GM21737 (cell line): ENCODE measurements around the gene SBNO1.
"Not testable (repeated sequence)": the region's sequence is repeated elsewhere in the genome, so short reads cannot be mapped to it uniquely, and the experiment has no call there.

Experiments
- ATAC-seq: cut with Tn5 transposase; IDR thresholded peaks from one replicate; pipeline ENCODE4 v1.9.1; 2021; ENCODE audit warnings: mild to moderate bottlenecking, moderate library complexity; ENCODE audit not compliant: unreplicated experiment

Gene SBNO1

DNA sequence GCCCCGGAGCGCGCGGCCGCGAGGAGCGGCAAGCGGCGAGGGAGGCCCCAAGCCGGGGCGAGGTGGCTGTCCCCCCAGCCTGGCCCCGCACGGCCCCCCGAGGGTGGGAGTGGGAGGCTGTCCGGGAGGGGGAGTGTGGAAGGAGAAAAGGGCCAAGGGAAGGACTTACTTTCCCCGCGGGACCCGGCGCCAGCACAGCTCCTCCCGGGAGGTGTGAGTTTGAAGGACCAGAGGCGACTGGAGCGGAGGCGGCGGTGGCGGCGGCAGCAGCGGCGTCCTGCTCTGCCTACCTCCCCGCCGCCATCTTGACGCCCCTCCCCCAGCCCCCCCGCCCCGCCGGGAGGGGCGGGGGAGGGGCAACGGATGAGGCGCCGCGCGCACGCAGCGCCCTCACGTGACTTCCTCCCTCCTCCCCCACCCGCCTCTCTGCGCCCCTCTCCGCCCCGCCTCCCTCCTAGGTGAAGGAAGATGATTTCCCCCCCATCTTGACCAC, at the start of gene SBNO1:
TSS of gene SBNO1 (minus strand) at position 316 of the 493 bp plus-strand sequence. CDS start 14,406 bp downstream, outside the sequence.
- ATAC-seq: peak; percentile 37

GRCh38 chr12:123410041-123410412, 45.4 kb upstream of the SBNO1 start:
- ATAC-seq: no peak

GRCh38 chr12:123409284-123410040, 44.8 kb upstream of the SBNO1 start:
- not testable (repeated sequence) for ATAC-seq

DNA sequence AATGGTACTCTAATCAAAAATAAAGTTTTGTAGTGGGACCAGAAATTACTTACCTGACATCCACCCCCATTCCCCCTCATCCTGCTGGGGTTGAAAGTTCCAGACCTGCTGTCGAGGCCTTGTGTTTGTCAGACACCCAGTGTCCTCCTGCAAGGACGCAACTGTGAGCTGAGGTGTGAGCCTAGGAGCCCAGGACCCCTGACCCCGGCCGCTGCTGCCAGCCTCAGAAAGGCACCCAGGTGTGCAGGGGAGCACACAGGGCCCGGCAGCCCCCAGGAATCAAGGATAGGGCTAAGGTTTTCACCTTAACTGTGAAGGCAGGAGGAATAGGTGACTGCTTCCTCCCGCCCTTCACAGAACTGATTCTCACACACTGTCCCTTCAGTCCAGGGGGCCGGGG, 44.0 kb upstream of the SBNO1 start:
- ATAC-seq: not testable (repeated sequence)

GRCh38 chr12:123407934-123408333, 43.3 kb upstream of the SBNO1 start:
- ATAC-seq: not testable (repeated sequence)

DNA sequence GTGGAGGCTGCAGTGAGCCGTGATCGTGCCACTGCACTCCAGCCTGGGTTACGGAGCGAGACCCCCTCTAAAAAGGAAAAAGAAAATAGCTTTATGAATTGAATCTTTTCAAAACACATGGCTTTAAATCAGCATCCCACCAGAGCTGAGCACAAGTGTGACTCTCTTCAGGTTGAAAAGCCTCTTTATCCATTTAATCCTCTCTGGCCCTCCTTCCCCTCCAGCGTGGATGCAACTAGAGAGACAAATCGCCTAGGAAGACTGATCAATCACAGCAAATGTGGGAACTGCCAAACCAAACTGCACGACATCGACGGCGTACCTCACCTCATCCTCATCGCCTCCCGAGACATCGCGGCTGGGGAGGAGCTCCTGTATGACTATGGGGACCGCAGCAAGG, 42.6 kb upstream of the SBNO1 start:
- ATAC-seq: not testable (repeated sequence)

- no peak for ATAC-seq
Measured at GRCh38 chr12:123404581-123404980, 39.9 kb upstream of the SBNO1 start.

DNA sequence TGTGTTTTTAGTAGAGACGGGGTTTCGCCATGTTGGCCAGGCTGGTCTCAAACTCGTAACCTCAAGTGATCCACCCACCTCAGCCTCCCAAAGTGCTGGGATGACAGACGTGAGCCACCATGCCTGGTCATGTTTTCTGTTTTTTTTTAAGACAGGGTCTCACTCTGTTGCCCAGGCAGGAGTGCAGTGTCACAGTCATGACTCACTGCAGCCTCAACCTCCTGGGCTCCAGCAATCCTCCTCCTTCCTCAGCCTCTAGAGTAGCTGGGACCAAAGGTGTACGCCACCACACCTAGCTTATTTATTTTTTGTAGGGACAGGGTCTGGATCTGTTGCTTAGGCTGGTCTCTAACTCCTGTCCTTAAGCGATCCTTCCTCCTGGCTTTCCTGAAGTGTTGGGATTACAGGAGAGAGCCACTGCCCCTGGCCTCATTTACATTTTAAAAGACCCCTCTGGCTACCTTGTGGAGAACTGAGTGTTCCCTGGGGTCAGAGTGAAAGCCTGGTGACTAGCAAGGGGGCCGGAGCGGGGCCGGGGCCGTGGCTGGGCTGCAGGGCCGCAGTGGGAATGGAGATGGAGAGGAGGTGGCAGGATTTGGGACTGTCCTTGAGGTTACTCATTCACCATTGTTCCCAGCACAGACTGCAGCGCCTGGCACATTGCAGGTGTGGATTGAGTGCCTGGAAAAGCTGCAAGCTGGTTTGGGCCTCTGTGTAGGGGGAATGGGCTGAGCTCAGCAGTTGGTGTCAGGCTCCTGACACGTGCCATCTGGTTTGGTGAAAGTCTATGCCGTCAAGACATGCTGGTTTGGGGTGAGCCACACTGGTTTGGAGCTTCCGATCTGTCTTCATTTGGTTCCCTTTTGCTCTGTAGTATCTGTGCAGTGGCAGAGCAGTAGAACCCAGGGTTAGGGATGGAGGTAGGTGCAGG, 37.4 kb upstream of the SBNO1 start:
- ATAC-seq: no peak

DNA sequence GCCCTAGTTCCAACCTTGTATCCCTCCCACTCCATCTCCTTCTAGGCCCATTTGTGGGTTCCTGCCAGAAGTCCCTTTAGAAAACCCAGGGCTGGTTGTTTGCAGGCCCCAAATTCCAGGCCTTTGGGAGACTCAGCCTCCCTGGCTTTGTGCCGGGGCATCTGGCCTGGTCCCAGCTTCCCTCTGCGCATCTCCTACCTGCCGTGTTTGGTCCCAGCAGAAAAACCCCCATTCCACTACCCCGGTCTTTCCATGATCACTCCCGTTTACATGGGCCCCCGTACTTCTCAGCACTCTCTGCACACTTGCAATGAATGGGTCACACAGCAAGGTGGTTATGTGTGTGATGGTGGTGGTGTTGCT, 34.6 kb upstream of the SBNO1 start:
- no peak for ATAC-seq

GRCh38 chr12:123398550-123399254, 34.1 kb upstream of the SBNO1 start:
- no peak for ATAC-seq

DNA sequence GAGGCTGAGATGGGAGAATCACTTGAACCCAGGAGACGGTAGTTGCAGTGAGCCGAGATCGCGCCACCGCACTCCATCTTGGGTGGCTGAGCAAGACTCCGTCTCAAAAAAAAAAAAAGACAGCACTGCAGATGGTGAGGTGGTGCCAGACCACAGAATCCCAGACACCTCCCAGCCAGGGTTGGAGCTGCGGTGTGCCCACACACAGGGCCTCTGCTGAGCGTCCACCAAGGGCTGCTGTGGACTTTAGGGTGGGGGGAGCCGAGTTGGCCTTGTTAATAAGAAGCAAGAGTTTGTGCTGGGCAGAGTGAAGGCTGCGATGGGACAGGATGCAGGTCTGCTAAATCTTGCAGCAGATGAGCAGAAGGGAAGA, 33.5 kb upstream of the SBNO1 start:
- no peak for ATAC-seq

- ATAC-seq: no peak
Measured at GRCh38 chr12:123397400-123397799, 32.8 kb upstream of the SBNO1 start.

- ATAC-seq: no peak
Measured at GRCh38 chr12:123396954-123397353, 32.3 kb upstream of the SBNO1 start.

DNA sequence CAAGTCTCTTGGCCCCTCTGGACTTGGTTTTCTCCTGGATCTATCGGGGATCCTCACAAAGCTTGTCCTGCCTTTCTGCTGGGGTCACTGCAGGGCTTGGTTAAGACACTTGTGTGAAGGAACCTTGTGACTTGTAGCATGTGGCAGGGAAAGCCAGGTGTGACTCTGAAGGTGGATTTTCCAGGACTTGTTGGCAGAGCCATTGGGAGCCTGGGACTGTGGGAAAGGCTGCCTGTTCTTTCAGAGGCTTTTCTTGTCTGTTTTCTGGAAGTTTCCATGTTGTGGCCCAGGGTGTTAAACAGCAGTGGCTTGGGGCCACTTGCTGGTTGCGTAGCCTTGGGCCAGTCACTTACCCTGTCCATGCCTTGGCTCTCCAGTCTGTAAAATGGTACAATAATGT, 31.9 kb upstream of the SBNO1 start:
- ATAC-seq: no peak

- ATAC-seq: no peak
Measured at GRCh38 chr12:123395236-123395635, 30.6 kb upstream of the SBNO1 start.

- ATAC-seq: no peak
Measured at GRCh38 chr12:123393747-123394146, 29.1 kb upstream of the SBNO1 start.

- no peak for ATAC-seq
Measured at GRCh38 chr12:123391546-123392343, 27.1 kb upstream of the SBNO1 start.

DNA sequence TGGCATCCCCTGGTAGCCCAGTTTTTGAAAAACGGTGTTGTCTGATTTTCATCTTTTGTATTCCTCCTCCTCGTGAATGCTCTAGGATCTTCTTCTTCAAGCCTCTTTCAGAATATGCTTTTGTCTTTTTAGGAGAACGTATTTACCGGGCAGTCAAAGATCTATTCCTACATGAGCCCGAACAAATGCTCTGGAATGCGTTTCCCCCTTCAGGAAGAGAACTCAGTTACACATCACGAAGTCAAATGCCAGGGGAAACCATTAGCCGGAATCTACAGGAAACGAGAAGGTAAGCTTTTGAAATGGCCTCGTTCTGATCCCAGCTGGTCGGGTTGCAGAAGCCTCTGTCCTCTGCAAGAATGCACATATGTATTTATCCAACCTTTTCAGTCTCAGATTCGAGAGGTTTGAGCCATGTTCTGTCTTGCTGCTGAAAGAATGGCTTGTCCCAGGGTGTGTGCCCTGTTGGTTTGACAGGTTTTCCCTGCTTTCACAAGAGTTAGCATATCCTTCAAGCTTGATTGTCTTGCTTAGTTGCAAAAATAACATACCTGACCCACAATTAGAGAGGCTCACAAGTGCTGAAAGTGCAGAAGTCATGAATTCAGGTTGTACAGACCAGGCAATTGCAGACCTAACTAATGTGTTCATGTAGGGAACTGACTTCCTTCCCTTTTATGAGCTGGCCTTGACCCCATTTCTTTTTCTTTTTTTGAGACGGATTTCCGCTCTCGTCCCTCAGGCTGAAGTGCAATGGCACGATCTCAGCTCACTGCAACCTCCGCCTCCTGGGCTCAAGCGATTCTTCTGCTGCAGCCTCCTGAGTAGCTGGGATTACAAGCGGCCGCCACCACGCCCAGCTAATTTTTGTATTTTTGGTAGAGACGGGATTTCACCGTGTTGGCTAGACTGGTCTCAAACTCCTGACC, 26.1 kb upstream of the SBNO1 start:
- no peak for ATAC-seq
